Measurements from ENCODE around the gene NALF2. TPM values are rescaled to one million over a fixed set of nuclear protein-coding genes. Genes with fewer than 3 reads are reported as not detected.

The NALF2 gene
- total RNA-seq = 0.08 and 0.11 TPM in 2 replicates

DNA sequence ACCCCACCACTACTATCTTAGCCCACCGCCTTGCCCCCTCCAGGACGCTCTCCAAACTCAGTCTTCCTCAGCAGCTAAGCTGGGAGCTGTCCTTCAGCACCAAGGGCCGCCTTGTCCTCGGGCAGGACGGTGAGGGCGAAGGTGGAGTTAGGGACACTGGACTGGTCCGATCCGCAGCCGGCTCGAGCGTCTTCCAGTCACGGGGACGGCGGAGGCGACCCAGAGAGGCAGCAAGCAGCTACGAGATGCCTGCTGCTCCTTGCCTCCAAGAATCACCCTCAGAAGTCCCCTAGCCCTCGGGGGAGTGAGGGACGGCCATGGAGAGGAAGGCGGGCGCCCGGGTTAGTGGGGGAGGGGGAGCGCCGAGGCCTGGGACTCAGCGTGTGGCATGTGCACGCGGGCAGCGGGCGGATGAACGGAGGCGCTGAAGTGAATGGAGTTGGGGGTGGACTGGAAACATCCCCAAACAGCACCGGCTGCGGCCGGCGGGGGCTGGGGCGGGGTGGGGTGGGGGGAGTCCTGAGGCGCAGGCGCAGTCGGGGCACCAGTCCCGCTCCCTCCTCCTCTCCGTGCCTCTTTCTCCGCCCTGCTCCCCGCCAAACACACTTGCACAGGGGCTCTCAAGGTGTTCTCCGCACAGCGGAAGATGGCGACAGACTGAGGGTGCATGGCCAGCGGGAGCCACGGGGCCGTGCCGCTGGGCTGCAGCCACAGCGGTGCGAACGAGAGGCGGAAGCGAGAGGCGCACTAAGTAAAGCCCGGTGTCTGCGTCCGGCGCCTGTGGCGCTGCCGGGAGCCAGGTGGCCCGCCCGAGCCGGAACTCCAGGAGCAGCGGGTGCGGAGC, at the start of gene NALF2:
NALF2 (plus strand) TSS at position 545 of the 844 bp plus-strand sequence. CDS start 957 bp downstream, outside the sequence.

Other genes starting within 250 kb of the NALF2 start
- 0.38 and 0.70 TPM in 2 replicates for gene EDA, start 111.8 kb downstream of the NALF2 start, total RNA-seq